GM04504 (cell line): ENCODE data around the gene ZNF85.
"Not testable (repeated sequence)": the region's sequence is repeated elsewhere in the genome, so short reads cannot be mapped to it uniquely, and the experiment has no call there.

ENCODE experiments used
- DNase-seq: peaks from one replicate; pipeline ENCODE4 v3.0.0-alpha.2; 2012; ENCODE audit warnings: low read depth

The ZNF85 gene

GRCh38 chr19:20923077-20923871 lies at the start of gene ZNF85:
Gene ZNF85, plus strand, starts transcription at chr19:20923251. Its CDS starts 150 bp downstream, at chr19:20923401.
- peak; percentile 86 for DNase-seq

- DNase-seq, result no peak
Observed at GRCh38 chr19:20879501-20879900, 43.5 kb upstream of the ZNF85 start.

GRCh38 chr19:20912973-20913372 lies 10.1 kb upstream of the ZNF85 start:
- no peak for DNase-seq

GRCh38 chr19:20925481-20925880 lies 2.4 kb downstream of the ZNF85 start:
- no peak for DNase-seq

- DNase-seq, result no peak
Observed at GRCh38 chr19:20926796-20927195, 3.7 kb downstream of the ZNF85 start.

- peak; percentile 57 for DNase-seq
Observed at GRCh38 chr19:20928371-20928770, 5.3 kb downstream of the ZNF85 start.

GRCh38 chr19:20936322-20936947 lies 13.4 kb downstream of the ZNF85 start:
- DNase-seq, result not testable (repeated sequence)

- not testable (repeated sequence) for DNase-seq
Observed at GRCh38 chr19:20952561-20953095, 29.6 kb downstream of the ZNF85 start.

- DNase-seq, result no peak
Observed at GRCh38 chr19:20964798-20965197, 41.7 kb downstream of the ZNF85 start.

- no peak for DNase-seq
Observed at GRCh38 chr19:20968092-20968491, 45.0 kb downstream of the ZNF85 start.

GRCh38 chr19:20969498-20969897 lies 46.4 kb downstream of the ZNF85 start:
- DNase-seq, result no peak

GRCh38 chr19:20969898-20970297 lies 46.8 kb downstream of the ZNF85 start:
- no peak for DNase-seq

- DNase-seq, result not testable (repeated sequence)
Observed at GRCh38 chr19:20992788-20993187, 69.7 kb downstream of the ZNF85 start.

GRCh38 chr19:20999731-21000352 lies 76.8 kb downstream of the ZNF85 start:
- peak; percentile 85 for DNase-seq
